ENCODE measurements around the gene EGFL7. TPM values are rescaled to one million over a fixed set of nuclear protein-coding genes. Genes with fewer than 3 reads are reported as not detected.

Gene EGFL7
- total RNA-seq, 3 donors from 2014 or later (not counting 1 experiment from before 2014, with no cell fraction given), result 0.28 to 0.47 (median 0.29) TPM

- Mint-ChIP-seq H3K27ac (no peak overlapping the region), H3K4me1 (peaks cover 6 to 7% of the 10 kb centered on the region in 2 donors), H3K36me3 (no peaks in the 10 kb centered on the region), H3K4me3 (no peak overlapping the region), H3K9me3 (no peaks in the 10 kb centered on the region), H3K27me3 (ENCODE audit: low read depth in 2 of 2) (peaks cover 24 to 35% of the 10 kb centered on the region in 2 donors)
- Histone ChIP-seq H3K36me3 (ENCODE audit: control insufficient read depth, insufficient read depth, low read length) (no peaks in the 10 kb centered on the region), H3K4me3 (ENCODE audit: low read length) (no peak overlapping the region), H3K27me3 (ENCODE audit: control insufficient read depth, insufficient read depth, low read length) (peaks cover 14% of the 10 kb centered on the region), H3K4me1 (ENCODE audit: control insufficient read depth, insufficient read depth, low read length) (peaks cover 14% of the 10 kb centered on the region), H3K27ac (ENCODE audit: low read length) (no peak overlapping the region), H3K9me3 (ENCODE audit: control insufficient read depth, insufficient read depth, low read length) (no peaks in the 10 kb centered on the region)
- DNase-seq (no peak), ATAC-seq (no peak)
- intact Hi-C loops (cut with micrococcal nuclease), result no loop called here
- WGBS (ENCODE audit: insufficient coverage), result 7% methylated on average over 52 of the region's 56 CpGs
- no peak for TF ChIP-seq CTCF (IDR thresholded peaks at IDR 0.05)
Observed at GRCh38 chr9:136712690-136713544, 50.2 kb downstream of the EGFL7 start.

GRCh38 chr9:136713550-136713949 is 50.8 kb downstream of the EGFL7 start:
- 43% methylated on average over 8 of the region's 8 CpGs for WGBS (ENCODE audit: insufficient coverage)
- no peak overlapping the region for H3K4me3 ChIP-seq (ENCODE audit: low read length)
- no peak overlapping the region for H3K27ac ChIP-seq (ENCODE audit: low read length)
- no peaks in the 10 kb centered on the region for H3K9me3 Mint-ChIP-seq
- DNase-seq, result no peak
- intact Hi-C loops (cut with micrococcal nuclease), result no loop called here
- peaks cover 15% of the 10 kb centered on the region for H3K4me1 ChIP-seq (ENCODE audit: control insufficient read depth, insufficient read depth, low read length)
- no peak overlapping the region for H3K27ac Mint-ChIP-seq
- no peaks in the 10 kb centered on the region for H3K9me3 ChIP-seq (ENCODE audit: control insufficient read depth, insufficient read depth, low read length)
- no peak for ATAC-seq
- H3K27me3 ChIP-seq (ENCODE audit: control insufficient read depth, insufficient read depth, low read length), result peaks cover 14% of the 10 kb centered on the region
- H3K27me3 Mint-ChIP-seq (ENCODE audit: low read depth in 2 of 2), result peaks cover 24 to 32% of the 10 kb centered on the region in 2 donors
- no peak for TF ChIP-seq CTCF (IDR thresholded peaks at IDR 0.05)
- H3K36me3 Mint-ChIP-seq, result no peaks in the 10 kb centered on the region
- peaks cover 6 to 7% of the 10 kb centered on the region in 2 donors for H3K4me1 Mint-ChIP-seq
- no peak overlapping the region for H3K4me3 Mint-ChIP-seq
- no peaks in the 10 kb centered on the region for H3K36me3 ChIP-seq (ENCODE audit: control insufficient read depth, insufficient read depth, low read length)

- Histone ChIP-seq H3K27ac (ENCODE audit: low read length) (no peak overlapping the region), H3K9me3 (ENCODE audit: control insufficient read depth, insufficient read depth, low read length) (no peaks in the 10 kb centered on the region), H3K27me3 (ENCODE audit: control insufficient read depth, insufficient read depth, low read length) (peaks cover 14% of the 10 kb centered on the region), H3K4me3 (ENCODE audit: low read length) (no peak overlapping the region), H3K4me1 (ENCODE audit: control insufficient read depth, insufficient read depth, low read length) (peaks cover 21% of the 10 kb centered on the region), H3K36me3 (ENCODE audit: control insufficient read depth, insufficient read depth, low read length) (no peaks in the 10 kb centered on the region)
- intact Hi-C loops (cut with micrococcal nuclease), result no loop called here
- Mint-ChIP-seq H3K4me1 (peaks cover 6 to 7% of the 10 kb centered on the region in 2 donors), H3K27me3 (ENCODE audit: low read depth in 2 of 2) (peaks cover 24 to 29% of the 10 kb centered on the region in 2 donors), H3K4me3 (no peak overlapping the region), H3K27ac (no peak overlapping the region), H3K36me3 (no peaks in the 10 kb centered on the region), H3K9me3 (no peaks in the 10 kb centered on the region)
- no peak for TF ChIP-seq CTCF (IDR thresholded peaks at IDR 0.05)
- no peak for DNase-seq
- WGBS (ENCODE audit: insufficient coverage), result 47% methylated on average over 17 of the region's 17 CpGs
- no peak for ATAC-seq
Observed at GRCh38 chr9:136714096-136714892, 51.6 kb downstream of the EGFL7 start.
